GM12873 (cell line): ENCODE data around the gene KRTAP5-2.

Experiments
- CTCF ChIP-seq: IDR thresholded peaks from 2 replicates; pipeline ENCODE4 v1.5.1; 2012; ENCODE audit warnings: low read depth, mild to moderate bottlenecking, moderate library complexity, low read length, control low read depth; ENCODE audit not compliant: insufficient read depth; ENCODE audit errors: missing control alignments

Gene KRTAP5-2

GRCh38 chr11:1560649-1561251 is 37.3 kb downstream of the KRTAP5-2 start:
- no peak for TF ChIP-seq CTCF

- no peak for TF ChIP-seq CTCF
Measured at GRCh38 chr11:1560002-1560648, 38.0 kb downstream of the KRTAP5-2 start.

- TF ChIP-seq CTCF = no peak
Measured at GRCh38 chr11:1559111-1559951, 38.8 kb downstream of the KRTAP5-2 start.

GRCh38 chr11:1558775-1559110 is 39.4 kb downstream of the KRTAP5-2 start:
- TF ChIP-seq CTCF = no peak

- no peak for TF ChIP-seq CTCF
Measured at GRCh38 chr11:1557904-1558774, 40.0 kb downstream of the KRTAP5-2 start.

GRCh38 chr11:1557051-1557884 is 40.8 kb downstream of the KRTAP5-2 start:
- no peak for TF ChIP-seq CTCF
